OCI-LY7 (cell line): ENCODE data around the gene CPEB1.

Source experiments
- EZH2phosphoT487 ChIP-seq: fragments of 200-600 bp; sonication (generic); IDR thresholded peaks from 2 replicates; pipeline ENCODE4 v1.6.1; 2018; ENCODE audit warnings: low read depth, borderline replicate concordance, mild to moderate bottlenecking, mixed run types, antibody characterized with exemption, low read length, moderate library complexity, mixed read lengths
- TF ChIP-seq, protein P1 (sequence below): fragments of 200-600 bp; sonication (generic); conservative IDR thresholded peaks from 2 replicates; pipeline ENCODE4 v1.5.1; 2014; ENCODE audit warnings: mild to moderate bottlenecking, antibody characterized with exemption, low read length, moderate library complexity, mixed read lengths

GRCh38 chr15:82660378-82660777 is 13.2 kb upstream of the CPEB1 start:
- TF ChIP-seq, protein P1, sequence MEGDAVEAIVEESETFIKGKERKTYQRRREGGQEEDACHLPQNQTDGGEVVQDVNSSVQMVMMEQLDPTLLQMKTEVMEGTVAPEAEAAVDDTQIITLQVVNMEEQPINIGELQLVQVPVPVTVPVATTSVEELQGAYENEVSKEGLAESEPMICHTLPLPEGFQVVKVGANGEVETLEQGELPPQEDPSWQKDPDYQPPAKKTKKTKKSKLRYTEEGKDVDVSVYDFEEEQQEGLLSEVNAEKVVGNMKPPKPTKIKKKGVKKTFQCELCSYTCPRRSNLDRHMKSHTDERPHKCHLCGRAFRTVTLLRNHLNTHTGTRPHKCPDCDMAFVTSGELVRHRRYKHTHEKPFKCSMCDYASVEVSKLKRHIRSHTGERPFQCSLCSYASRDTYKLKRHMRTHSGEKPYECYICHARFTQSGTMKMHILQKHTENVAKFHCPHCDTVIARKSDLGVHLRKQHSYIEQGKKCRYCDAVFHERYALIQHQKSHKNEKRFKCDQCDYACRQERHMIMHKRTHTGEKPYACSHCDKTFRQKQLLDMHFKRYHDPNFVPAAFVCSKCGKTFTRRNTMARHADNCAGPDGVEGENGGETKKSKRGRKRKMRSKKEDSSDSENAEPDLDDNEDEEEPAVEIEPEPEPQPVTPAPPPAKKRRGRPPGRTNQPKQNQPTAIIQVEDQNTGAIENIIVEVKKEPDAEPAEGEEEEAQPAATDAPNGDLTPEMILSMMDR: no peak
- TF ChIP-seq EZH2phosphoT487: no peak
